Esophagus muscularis mucosa (tissue), 3 donors: ENCODE data around the gene LDLRAD1.
"Not testable (repeated sequence)": the region's sequence is repeated elsewhere in the genome, so short reads cannot be mapped to it uniquely, and the experiment has no call there.

Experiments used
- POLR2A ChIP-seq: fragments of 450-650 bp; IDR thresholded peaks from one replicate; pipeline ENCODE4 v1.6.1; 2017; ENCODE audit warnings: antibody characterized with exemption, moderate library complexity, mild to moderate bottlenecking, low read depth
- POLR2AphosphoS5 ChIP-seq, 2 donors: sonication (generic); formaldehyde crosslinking; IDR thresholded peaks; one replicate each; pipeline ENCODE4 v1.6.1; 2017; ENCODE audit warnings: antibody characterized with exemption in 2 of 2
- TF ChIP-seq, protein P1 (sequence below), 3 experiments: fragments of 200-600 bp in 2 of 3; fragments of 450-650 bp in 1 of 3; sonication (generic) in 2 of 3; IDR thresholded peaks; one replicate each; pipeline ENCODE4 v1.5.1; 2017 to 2019; ENCODE audit warnings: antibody characterized with exemption in 3 of 3, mild to moderate bottlenecking in 2 of 3, moderate library complexity in 1 of 3

DNA sequence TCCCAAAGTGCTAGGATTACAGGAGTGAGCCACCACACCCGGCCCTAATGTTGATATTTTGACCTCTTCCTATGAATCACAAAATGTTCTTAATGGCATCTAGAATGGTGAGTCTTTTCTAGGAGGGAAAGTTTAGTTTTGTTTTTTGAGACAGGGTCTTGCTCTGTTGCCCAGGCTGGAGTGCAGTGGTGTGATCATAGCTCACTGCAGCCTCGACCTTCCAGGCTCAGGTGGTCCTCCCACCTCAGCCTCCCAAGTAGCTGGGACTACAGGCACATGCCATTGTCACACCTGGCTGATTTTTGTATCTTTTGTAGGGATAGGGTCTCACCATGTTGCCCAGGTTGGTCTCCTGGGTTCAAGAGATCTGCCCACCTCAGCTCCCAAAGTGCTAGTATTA is 48.7 kb downstream of the LDLRAD1 start:
- TF ChIP-seq, protein P1, sequence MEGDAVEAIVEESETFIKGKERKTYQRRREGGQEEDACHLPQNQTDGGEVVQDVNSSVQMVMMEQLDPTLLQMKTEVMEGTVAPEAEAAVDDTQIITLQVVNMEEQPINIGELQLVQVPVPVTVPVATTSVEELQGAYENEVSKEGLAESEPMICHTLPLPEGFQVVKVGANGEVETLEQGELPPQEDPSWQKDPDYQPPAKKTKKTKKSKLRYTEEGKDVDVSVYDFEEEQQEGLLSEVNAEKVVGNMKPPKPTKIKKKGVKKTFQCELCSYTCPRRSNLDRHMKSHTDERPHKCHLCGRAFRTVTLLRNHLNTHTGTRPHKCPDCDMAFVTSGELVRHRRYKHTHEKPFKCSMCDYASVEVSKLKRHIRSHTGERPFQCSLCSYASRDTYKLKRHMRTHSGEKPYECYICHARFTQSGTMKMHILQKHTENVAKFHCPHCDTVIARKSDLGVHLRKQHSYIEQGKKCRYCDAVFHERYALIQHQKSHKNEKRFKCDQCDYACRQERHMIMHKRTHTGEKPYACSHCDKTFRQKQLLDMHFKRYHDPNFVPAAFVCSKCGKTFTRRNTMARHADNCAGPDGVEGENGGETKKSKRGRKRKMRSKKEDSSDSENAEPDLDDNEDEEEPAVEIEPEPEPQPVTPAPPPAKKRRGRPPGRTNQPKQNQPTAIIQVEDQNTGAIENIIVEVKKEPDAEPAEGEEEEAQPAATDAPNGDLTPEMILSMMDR (IDR thresholded peaks at IDR 0.05) = not testable (repeated sequence)
- TF ChIP-seq POLR2AphosphoS5 (IDR thresholded peaks at IDR 0.05); POLR2A: not testable (repeated sequence)
